ENCODE measurements around the gene DMRT1.

Gene DMRT1

DNA sequence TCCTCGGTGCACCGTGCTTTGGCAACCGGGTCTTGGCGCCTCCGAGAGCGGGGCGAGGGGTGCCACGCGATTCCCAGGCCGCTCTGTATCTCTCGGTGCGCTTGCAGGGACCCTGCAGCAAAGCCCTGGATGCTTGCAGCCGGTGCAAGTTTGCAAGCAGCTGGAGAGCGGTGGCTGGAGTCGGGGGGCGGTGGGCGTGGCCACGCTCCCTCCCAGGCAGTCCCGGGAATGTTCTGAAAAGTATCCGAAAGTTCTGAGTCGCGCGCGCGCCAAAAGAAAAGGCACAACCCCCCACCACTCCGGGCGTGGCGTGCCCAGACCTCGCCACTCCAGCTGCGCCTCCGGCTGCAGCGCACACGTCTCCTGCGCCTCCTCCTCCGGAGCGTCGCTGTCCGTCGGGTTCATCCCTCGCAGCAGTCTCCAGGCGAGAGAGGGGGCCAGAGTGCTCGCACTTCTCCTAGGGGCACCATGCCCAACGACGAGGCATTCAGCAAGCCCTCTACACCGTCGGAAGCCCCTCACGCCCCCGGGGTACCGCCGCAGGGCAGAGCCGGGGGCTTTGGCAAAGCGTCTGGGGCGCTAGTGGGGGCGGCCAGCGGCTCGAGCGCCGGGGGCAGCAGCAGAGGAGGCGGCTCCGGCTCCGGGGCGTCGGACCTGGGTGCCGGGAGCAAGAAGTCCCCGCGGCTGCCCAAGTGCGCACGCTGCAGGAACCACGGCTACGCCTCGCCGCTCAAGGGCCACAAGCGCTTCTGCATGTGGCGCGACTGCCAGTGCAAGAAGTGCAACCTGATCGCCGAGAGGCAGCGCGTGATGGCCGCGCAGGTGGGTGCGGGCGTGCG lies at the start of gene DMRT1:
DMRT1 (plus strand) TSS at position 327 of the 839 bp plus-strand sequence; CDS start at position 469, 142 bp downstream.
- DNase-seq = no peak

- DNase-seq = no peak
These were observed 48.9 kb upstream of the DMRT1 start for GRCh38 chr9:792331-793260.

GRCh38 chr9:794386-794785 lies 47.1 kb upstream of the DMRT1 start:
- no peak for DNase-seq

GRCh38 chr9:795869-796268 lies 45.6 kb upstream of the DMRT1 start:
- no peak for DNase-seq

- no peak for DNase-seq
These were observed 40.8 kb upstream of the DMRT1 start for GRCh38 chr9:800591-801150.

GRCh38 chr9:801399-802071 lies 40.0 kb upstream of the DMRT1 start:
- DNase-seq = no peak

GRCh38 chr9:804026-804425 lies 37.5 kb upstream of the DMRT1 start:
- no peak for DNase-seq

DNA sequence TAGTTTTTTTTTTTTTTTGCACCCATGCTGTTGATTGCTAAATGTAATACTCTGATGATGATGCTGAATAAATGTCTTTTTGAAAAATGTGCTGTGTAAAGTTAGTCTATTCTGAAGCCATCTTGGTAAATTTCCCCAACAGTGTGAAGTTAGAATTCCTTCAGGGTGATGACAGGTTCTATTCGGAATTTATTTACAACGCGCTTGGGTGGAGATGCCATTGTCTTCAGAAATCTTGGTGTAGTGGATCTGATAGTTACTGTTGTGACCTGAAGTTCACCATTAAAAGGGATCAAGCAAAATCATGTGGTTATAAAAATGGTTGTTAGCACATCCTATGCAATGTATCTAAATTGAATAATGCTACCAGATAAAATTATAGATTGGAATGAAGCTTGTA lies 36.3 kb upstream of the DMRT1 start:
- DNase-seq = no peak

DNA sequence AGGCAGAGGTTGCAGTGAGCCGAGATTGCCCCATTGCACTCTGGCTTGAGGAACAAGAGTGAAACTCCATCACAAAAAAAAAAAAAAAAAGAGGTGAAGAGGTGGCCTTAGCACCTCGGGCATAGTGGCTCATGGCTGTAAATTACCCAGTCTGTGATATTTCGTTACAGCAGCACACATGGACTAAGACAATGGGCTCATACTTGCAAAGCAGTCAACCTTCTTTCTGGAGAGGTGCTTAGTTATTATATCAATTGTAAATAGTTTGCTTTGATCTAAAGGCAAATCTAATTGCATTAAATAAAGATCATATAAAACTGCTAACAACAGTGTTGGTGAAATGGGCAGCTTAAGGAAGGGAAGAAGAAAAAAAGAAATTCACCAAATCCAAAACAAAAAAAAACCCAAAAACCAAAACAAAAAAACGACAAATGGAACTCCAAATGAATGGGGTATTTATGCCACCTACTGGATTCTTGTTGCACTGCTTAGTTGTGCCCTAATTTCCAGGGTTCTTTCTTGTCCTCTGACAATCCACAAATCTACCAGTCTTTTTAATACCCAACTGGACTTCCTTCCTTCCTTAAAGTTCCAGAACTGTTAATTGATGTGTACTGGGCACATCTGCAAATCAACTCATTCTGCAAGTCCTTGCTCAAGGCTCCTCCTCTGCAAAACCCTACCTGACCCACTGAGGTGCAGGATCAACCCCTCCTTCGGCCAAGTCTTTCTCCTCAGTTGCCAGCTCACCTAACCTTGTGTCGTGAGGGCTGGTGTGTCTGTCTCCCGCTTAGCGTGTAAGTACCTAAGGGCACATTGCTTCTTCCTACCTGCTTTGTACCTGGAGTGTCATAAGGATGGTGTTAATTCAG lies 35.0 kb upstream of the DMRT1 start:
- DNase-seq = no peak

- no peak for DNase-seq
These were observed 30.4 kb upstream of the DMRT1 start for GRCh38 chr9:811106-811531.

DNA sequence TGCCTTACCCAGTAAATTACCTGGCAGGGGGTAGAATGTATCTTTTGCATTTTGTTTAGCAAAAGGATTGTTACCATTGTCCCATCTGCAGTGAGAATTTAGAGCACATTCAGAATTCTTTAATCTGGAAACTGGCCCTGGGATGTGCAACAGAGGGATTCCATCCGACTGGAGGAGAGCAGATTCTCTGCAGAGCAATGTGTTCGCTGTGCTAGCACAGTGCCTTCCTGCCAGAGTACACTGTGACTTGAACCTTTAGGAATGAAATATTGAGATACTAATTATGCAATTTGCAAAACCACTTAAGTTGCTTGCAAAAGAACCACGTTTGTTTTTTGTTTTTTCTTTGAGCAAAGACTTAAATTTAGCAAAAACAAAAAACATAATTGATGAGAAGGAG lies 22.5 kb upstream of the DMRT1 start:
- no peak for DNase-seq

DNA sequence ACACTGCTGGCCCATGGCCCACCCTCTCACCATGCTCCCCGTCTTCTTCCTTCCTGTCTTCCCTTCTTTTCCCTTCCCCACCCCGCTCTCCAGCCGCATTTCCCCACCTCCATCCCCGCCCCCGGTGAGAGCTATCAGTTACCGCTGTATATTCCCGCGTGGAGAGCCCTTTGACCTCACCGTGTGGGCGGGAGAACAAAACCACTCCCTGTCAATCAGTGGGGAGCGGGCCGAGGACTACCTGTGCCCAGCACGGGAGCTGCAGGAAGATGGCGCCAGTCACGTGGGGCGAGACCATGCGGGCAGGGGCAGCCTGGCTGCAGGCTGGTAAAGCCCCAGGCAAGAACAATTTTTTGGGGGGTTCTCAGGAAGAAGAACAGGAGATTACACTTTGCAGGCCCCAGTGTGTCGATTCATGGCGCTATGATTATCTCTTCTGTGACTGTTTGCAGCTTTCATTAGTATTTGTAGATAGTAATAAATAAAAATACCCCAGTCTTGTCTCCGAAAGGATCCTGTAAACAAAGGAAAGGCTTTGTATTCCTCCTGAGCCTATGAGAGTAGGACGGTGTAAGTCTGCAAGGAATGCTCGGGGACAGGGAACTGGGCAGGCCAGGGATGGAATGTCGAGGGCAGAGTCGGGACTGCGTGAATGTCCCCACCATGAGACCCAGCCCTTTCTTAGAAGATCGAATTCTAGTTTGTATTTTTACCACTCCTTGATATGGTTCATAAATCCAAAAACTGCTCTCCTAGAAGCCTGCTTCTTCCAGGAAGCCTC lies 14.8 kb upstream of the DMRT1 start:
- no peak for DNase-seq

- no peak for DNase-seq
These were observed 1.2 kb upstream of the DMRT1 start for GRCh38 chr9:840343-840742.

GRCh38 chr9:842635-843426 lies 1.3 kb downstream of the DMRT1 start:
- DNase-seq = no peak

DNA sequence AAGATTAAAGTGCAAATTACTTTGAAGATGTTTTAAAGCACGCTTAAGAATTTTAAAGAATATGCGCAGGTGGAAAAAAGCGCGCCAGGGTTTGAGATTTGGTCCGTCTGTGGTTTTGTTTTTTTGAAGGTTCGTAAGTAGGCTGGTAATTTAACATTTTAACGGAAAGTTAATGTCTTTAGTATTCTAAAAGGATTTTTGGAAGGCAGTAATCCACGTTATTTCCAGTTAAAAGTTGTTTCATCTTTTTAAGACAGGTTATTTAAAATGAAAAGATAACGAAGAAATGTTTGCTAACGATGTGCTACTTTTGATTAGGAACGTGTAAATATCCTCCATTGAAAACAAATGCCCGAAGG lies 1.9 kb downstream of the DMRT1 start:
- DNase-seq = no peak

GRCh38 chr9:846852-847251 lies 5.4 kb downstream of the DMRT1 start:
- no peak for DNase-seq

DNA sequence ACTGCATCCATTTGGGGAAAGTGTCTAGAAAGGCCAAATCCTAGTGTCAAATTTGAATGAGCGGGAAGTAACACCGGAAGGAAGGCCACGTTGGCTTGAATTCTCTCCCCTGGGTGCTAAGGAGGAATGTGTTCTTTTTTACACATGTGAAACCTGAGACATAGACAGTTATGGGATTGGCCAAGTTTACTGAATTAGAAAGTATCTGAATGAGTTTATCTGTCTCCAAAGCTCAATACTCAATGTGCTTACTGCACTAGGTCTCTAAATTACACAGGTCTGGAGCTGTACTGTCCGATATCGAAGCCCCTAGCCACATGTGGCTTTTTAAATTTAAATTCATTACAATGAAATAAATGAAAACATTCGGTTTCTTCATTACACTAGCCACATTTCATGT lies 6.0 kb downstream of the DMRT1 start:
- DNase-seq = no peak

GRCh38 chr9:849431-849830 lies 7.9 kb downstream of the DMRT1 start:
- DNase-seq = no peak

- no peak for DNase-seq
These were observed 11.0 kb downstream of the DMRT1 start for GRCh38 chr9:852539-852938.

DNA sequence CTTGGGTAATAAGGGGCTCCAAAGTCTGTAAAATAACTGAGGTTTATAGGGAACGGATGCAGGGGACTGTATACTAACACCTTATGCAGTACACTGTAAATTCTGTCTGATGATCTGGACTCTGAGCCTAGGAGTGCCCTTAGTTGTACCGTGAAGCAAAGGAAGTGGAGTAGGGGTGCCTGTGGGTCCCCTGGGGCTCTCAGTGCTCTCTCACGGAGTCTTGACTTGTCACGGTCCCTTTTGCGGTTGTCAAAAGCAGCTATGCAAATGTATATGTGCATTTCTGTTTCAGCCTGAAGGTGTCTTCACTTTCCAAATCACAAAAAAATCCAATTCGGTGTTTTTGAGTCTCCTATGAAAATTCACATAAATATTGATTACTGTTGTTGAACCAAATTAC lies 17.8 kb downstream of the DMRT1 start:
- no peak for DNase-seq

Measured in CD4-positive, alpha-beta T cell treated with Interleukin-4 for 4 hours (primary cell).